H1 (cell line): Measurements from ENCODE around the gene TRAM1L1. TPM values are rescaled to one million over a fixed set of nuclear protein-coding genes. Genes with fewer than 3 reads are reported as not detected.

Source experiments
- CTCF ChIA-PET: fragments of 300-600 bp; sonication (Branson Sonifier 250); formaldehyde crosslinking; loops from one replicate; lab custom pipeline; 2021; ENCODE audit not compliant: partially characterized antibody; lab: Charles Lee
- POLR2A ChIA-PET: fragments of 300-600 bp; sonication (Branson Sonifier 250); formaldehyde crosslinking; loops from one replicate; lab custom pipeline; 2021; ENCODE audit warnings: inconsistent platforms; ENCODE audit not compliant: partially characterized antibody; lab: Charles Lee
- DNase-seq, 2 experiments: peaks; one replicate each; pipeline versions ENCODE4 v3.0.0 to v3.0.0-alpha.2; 2010 to 2022; ENCODE audit warnings: low spot score in 2 of 2, low read depth in 1 of 2, mixed read lengths in 1 of 2
- FAIRE-seq: peaks from 2 replicates; lab custom pipeline; 2011; peaks lifted over from hg19 to GRCh38; lab: Jason Lieb, UNC
- H2AFZ ChIP-seq: 2 replicates; pipeline ENCODE4 v1.8.1; 2012; ENCODE audit warnings: low read length, inconsistent platforms
- H2AK5ac ChIP-seq: 2 replicates; pipeline ENCODE4 v1.6.1; 2013; ENCODE audit warnings: low read depth, low read length
- H2BK120ac ChIP-seq: replicated peaks from 2 replicates; pipeline ENCODE3; 2013; ENCODE audit warnings: low read depth, low read length, inconsistent platforms
- H2BK12ac ChIP-seq: 2 replicates; pipeline ENCODE4 v1.6.1; 2013; ENCODE audit warnings: low read depth, low read length
- H2BK15ac ChIP-seq: 2 replicates; pipeline ENCODE4 v1.6.1; 2013; ENCODE audit warnings: low read length
- H2BK20ac ChIP-seq: 2 replicates; pipeline ENCODE4 v1.6.1; 2013; ENCODE audit warnings: low read length
- H2BK5ac ChIP-seq: 2 replicates; pipeline ENCODE4 v1.6.1; 2013; ENCODE audit warnings: low read depth, low read length
- H3K14ac ChIP-seq: 2 replicates; pipeline ENCODE4 v1.6.1; 2013; ENCODE audit warnings: inconsistent platforms; ENCODE audit not compliant: insufficient read length
- H3K18ac ChIP-seq: 2 replicates; pipeline ENCODE4 v1.6.1; 2013; ENCODE audit warnings: low read length; ENCODE audit errors: extremely low read depth
- H3K23ac ChIP-seq: 2 replicates; pipeline ENCODE4 v1.6.1; 2013; ENCODE audit warnings: inconsistent platforms; ENCODE audit not compliant: insufficient read length
- H3K23me2 ChIP-seq: 2 replicates; pipeline ENCODE4 v1.6.1; 2013; ENCODE audit warnings: low read depth, low read length
- H3K27ac ChIP-seq: 2 replicates; pipeline ENCODE4 v1.6.1; 2011; ENCODE audit warnings: low read depth, low read length, inconsistent platforms
- H3K27me3 ChIP-seq, 4 experiments: replicated peaks in 1 of 4; 1 replicate in 1 of 4; 2 replicates in 3 of 4; pipeline versions ENCODE4 v1.6.1 to v1.8.1; 2011 to 2013; ENCODE audit warnings: low read length in 3 of 4, mild to moderate bottlenecking in 3 of 4, inconsistent platforms in 2 of 4, mixed read lengths in 2 of 4, moderate library complexity in 1 of 4; ENCODE audit not compliant: control insufficient read depth in 3 of 4, insufficient read depth in 3 of 4; ENCODE audit errors: extremely low read depth in 1 of 4
- H3K36me3 ChIP-seq, 4 experiments: 2 replicates each; pipeline versions ENCODE4 v1.6.1 to v1.8.1; 2011 to 2013; ENCODE audit warnings: mild to moderate bottlenecking in 4 of 4, low read length in 3 of 4, moderate library complexity in 2 of 4, control low read depth in 1 of 4, inconsistent platforms in 1 of 4; ENCODE audit not compliant: insufficient read depth in 4 of 4, control insufficient read depth in 2 of 4
- H3K4ac ChIP-seq: replicated peaks from 2 replicates; pipeline ENCODE3; 2013; ENCODE audit warnings: low read length, low read depth, mixed read lengths, inconsistent platforms; ENCODE audit not compliant: insufficient read length
- H3K4me1 ChIP-seq, 4 experiments: replicated peaks in 1 of 4; 1 replicate in 1 of 4; 2 replicates in 3 of 4; pipeline versions ENCODE4 v1.6.1 to v1.8.1; 2011 to 2013; ENCODE audit warnings: low read length in 3 of 4, inconsistent platforms in 2 of 4, mixed read lengths in 1 of 4; ENCODE audit not compliant: insufficient read depth in 4 of 4, control insufficient read depth in 3 of 4
- H3K4me2 ChIP-seq, 2 experiments: 2 replicates each; pipeline versions ENCODE4 v1.6.1 to v1.8.1; 2011 to 2013; ENCODE audit warnings: low read depth in 2 of 2, low read length in 2 of 2, control low read depth in 1 of 2, inconsistent platforms in 1 of 2, mild to moderate bottlenecking in 1 of 2; ENCODE audit not compliant: insufficient read depth in 1 of 2
- H3K4me3 ChIP-seq, 4 experiments: fragments of 200-600, 300-600 bp in 1 of 4; sonication (generic), shearing (Covaris generic), sonication (Bioruptor Twin) in 1 of 4; 2 replicates each; pipeline versions ENCODE4 v1.5.1 to v1.8.1; 2011 to 2016; ENCODE audit warnings: low read length in 4 of 4, low read depth in 3 of 4, control low read depth in 2 of 4, inconsistent platforms in 2 of 4, mild to moderate bottlenecking in 2 of 4, mixed read lengths in 1 of 4, moderate library complexity in 1 of 4; ENCODE audit not compliant: insufficient read depth in 2 of 4; ENCODE audit errors: extremely low read depth in 1 of 4
- H3K56ac ChIP-seq: replicated peaks from 2 replicates; pipeline ENCODE3; 2013; ENCODE audit warnings: low read depth, mild to moderate bottlenecking, mixed read lengths, low read length, inconsistent platforms; ENCODE audit not compliant: insufficient read length
- H3K79me1 ChIP-seq: 2 replicates; pipeline ENCODE4 v1.6.1; 2013; ENCODE audit warnings: low read depth, low read length, control low read depth
- H3K79me2 ChIP-seq, 2 experiments: 2 replicates each; pipeline versions ENCODE4 v1.6.1 to v1.8.1; 2012 to 2013; ENCODE audit warnings: low read length in 2 of 2, mild to moderate bottlenecking in 2 of 2, inconsistent platforms in 1 of 2; ENCODE audit not compliant: insufficient read depth in 2 of 2, control insufficient read depth in 1 of 2
- H3K9ac ChIP-seq, 4 experiments: replicated peaks in 1 of 4; 1 replicate in 1 of 4; 2 replicates in 3 of 4; pipeline versions ENCODE4 v1.6.1 to v1.8.1; 2011 to 2013; ENCODE audit warnings: low read depth in 3 of 4, low read length in 3 of 4, control low read depth in 2 of 4, mild to moderate bottlenecking in 2 of 4, moderate library complexity in 2 of 4, inconsistent platforms in 1 of 4; ENCODE audit errors: extremely low read depth in 1 of 4
- H3K9me3 ChIP-seq, 2 experiments: 2 replicates each; pipeline versions ENCODE4 v1.6.1 to v1.8.1; 2012 to 2013; ENCODE audit warnings: mild to moderate bottlenecking in 2 of 2, moderate library complexity in 2 of 2, control low read depth in 1 of 2, inconsistent platforms in 1 of 2, low read depth in 1 of 2, low read length in 1 of 2, mixed read lengths in 1 of 2; ENCODE audit not compliant: insufficient read depth in 2 of 2
- H4K20me1 ChIP-seq, 2 experiments: replicated peaks in 1 of 2; 2 replicates each; pipeline versions ENCODE3 to v1.8.1; 2011 to 2013; ENCODE audit warnings: inconsistent platforms in 2 of 2, low read length in 2 of 2, mild to moderate bottlenecking in 1 of 2; ENCODE audit not compliant: insufficient read depth in 2 of 2, control insufficient read depth in 1 of 2
- H4K5ac ChIP-seq: 2 replicates; pipeline ENCODE4 v1.6.1; 2013; ENCODE audit warnings: low read length, low read depth, mixed read lengths, inconsistent platforms; ENCODE audit not compliant: insufficient read length
- H4K8ac ChIP-seq: 2 replicates; pipeline ENCODE4 v1.8.0; 2013; ENCODE audit warnings: mild to moderate bottlenecking, moderate library complexity, low read length, inconsistent platforms; ENCODE audit not compliant: insufficient read depth; ENCODE audit errors: extremely low read depth
- H4K91ac ChIP-seq: replicated peaks from 2 replicates; pipeline ENCODE3; 2013; ENCODE audit warnings: low read length, mixed read lengths, inconsistent platforms; ENCODE audit not compliant: insufficient read length
- CBX5 ChIP-seq: fragments of 300-800, 300-1000 bp; sonication (generic); IDR thresholded peaks from 2 replicates; pipeline ENCODE4 v1.7.1; 2016; ENCODE audit warnings: antibody characterized with exemption, low read length, low read depth
- CTBP2 ChIP-seq: IDR thresholded peaks from 2 replicates; pipeline ENCODE4 v1.7.0; 2011; ENCODE audit warnings: borderline replicate concordance, mild to moderate bottlenecking, moderate library complexity, mixed read lengths, low read length; ENCODE audit not compliant: insufficient read depth, insufficient read length
- EP300 ChIP-seq, 2 experiments: IDR thresholded peaks; 1 replicate in 1 of 2; 2 replicates in 1 of 2; pipeline ENCODE4 v1.6.1; 2011 to 2012; ENCODE audit warnings: low read depth in 2 of 2, low read length in 2 of 2, mild to moderate bottlenecking in 2 of 2, borderline replicate concordance in 1 of 2, inconsistent platforms in 1 of 2, moderate library complexity in 1 of 2
- HDAC2 ChIP-seq, 2 experiments: fragments of 300-600 bp in 1 of 2; sonication (generic) in 1 of 2; IDR thresholded peaks; 2 replicates each; pipeline ENCODE4 v1.6.1; 2011 to 2012; ENCODE audit warnings: low read depth in 2 of 2, low read length in 2 of 2, mild to moderate bottlenecking in 2 of 2, moderate library complexity in 2 of 2, borderline replicate concordance in 1 of 2, inconsistent platforms in 1 of 2
- KDM4A ChIP-seq: IDR thresholded peaks from one replicate; pipeline ENCODE4 v1.7.1; 2012; ENCODE audit warnings: low read depth, mild to moderate bottlenecking, moderate library complexity, low read length, inconsistent platforms; ENCODE audit not compliant: severe bottlenecking
- MAFK ChIP-seq: IDR thresholded peaks from 2 replicates; pipeline ENCODE4 v1.6.1; 2012; ENCODE audit warnings: low read depth, mild to moderate bottlenecking, improper control_type of control experiment, low read length
- POLR2AphosphoS5 ChIP-seq: IDR thresholded peaks from 2 replicates; pipeline ENCODE4 v1.6.1; 2011; ENCODE audit warnings: low read depth, low read length
- RBBP5 ChIP-seq: IDR thresholded peaks from 2 replicates; pipeline ENCODE4 v1.7.1; 2012; ENCODE audit warnings: low read depth, mild to moderate bottlenecking, inconsistent platforms, low read length, moderate library complexity, borderline replicate concordance
- RXRA ChIP-seq: IDR thresholded peaks from 2 replicates; pipeline ENCODE4 v1.6.1; 2011; ENCODE audit warnings: low read depth, mild to moderate bottlenecking, low read length, moderate library complexity; ENCODE audit not compliant: insufficient read depth
- SAP30 ChIP-seq: fragments of 300-600 bp; sonication (generic); IDR thresholded peaks from 2 replicates; pipeline ENCODE4 v1.7.1; 2012; ENCODE audit warnings: low read length, moderate library complexity, mild to moderate bottlenecking, inconsistent platforms; ENCODE audit not compliant: insufficient read depth, insufficient replicate concordance
- SIN3A ChIP-seq, 2 experiments: IDR thresholded peaks in 1 of 2; conservative IDR thresholded peaks in 1 of 2; 2 replicates each; pipeline ENCODE4 v1.6.1; 2011 to 2012; ENCODE audit warnings: low read length in 2 of 2, improper control_type of control experiment in 1 of 2, low read depth in 1 of 2, mild to moderate bottlenecking in 1 of 2
- SP4 ChIP-seq: IDR thresholded peaks from 2 replicates; pipeline ENCODE4 v1.6.1; 2012; ENCODE audit warnings: low read length, inconsistent platforms
- WGBS, 2 experiments: shearing (Covaris generic) in 1 of 2; methylation state at CpG; one replicate each; pipeline versions ENCODE4 v1.1.6 to v1.1.7; 2013 to 2015; ENCODE audit warnings: low lambda C conversion rate in 2 of 2, mixed read lengths in 2 of 2, inconsistent platforms in 1 of 2, low coverage in 1 of 2, missing lambda C conversion rate in 1 of 2; ENCODE audit not compliant: insufficient replicate concordance in 2 of 2, insufficient coverage in 1 of 2, insufficient read length in 1 of 2; ENCODE audit errors: extremely low coverage in 1 of 2, missing lambda C conversion rate in 1 of 2; 5-methylcytosine and 5-hydroxymethylcytosine counted together
- polyA plus RNA-seq, 7 experiments: library from polyadenylated mRNA; depleted of rRNA in 3 of 7; stranded (reverse) in 5 of 7; unstranded in 2 of 7; fragments of >200 nt in 5 of 7; fragments of 200-250 nt in 2 of 7; gene quantifications; 1 replicate in 5 of 7; 2 replicates in 1 of 7; 4 replicates in 1 of 7; pipeline versions ENCODE4 v1.2.1 to v1.2.3, GENCODE V29; 2011 to 2013; ENCODE audit warnings: missing spikeins in 2 of 7, mixed read lengths in 2 of 7
- total RNA-seq: library from RNA; stranded (reverse); fragmentation: NEBNext Ultra II Directional; extraction: Animal tissue kit (Norgen Biotek cat#: 25700); gene quantifications from 2 replicates; pipeline ENCODE4 v1.2.1, GENCODE V29; 2021

Gene TRAM1L1
- total and polyA plus RNA-seq, 2 of the 8 experiments (the other 6 are each of a cell fraction or from before 2014, with no cell fraction given) = 0.94 to 1.5 TPM

DNA sequence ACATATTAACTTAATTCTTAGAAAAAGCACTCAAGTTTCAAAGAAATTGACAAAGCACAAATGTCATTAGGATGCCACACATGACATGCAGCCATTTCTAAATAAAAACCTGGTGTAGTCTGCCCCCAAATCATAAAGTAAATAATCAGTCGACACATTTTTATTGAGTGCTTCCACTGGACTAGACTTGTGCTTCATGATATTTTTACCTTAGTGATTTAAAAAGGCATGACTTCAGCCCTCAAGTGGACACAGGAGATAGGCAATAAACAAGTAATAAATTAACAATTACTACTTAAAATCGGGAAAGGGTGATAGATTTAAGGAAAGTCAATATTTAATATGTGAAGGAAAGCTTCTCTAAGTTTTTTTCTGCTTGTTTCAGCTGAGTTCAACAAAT, 7.6 kb downstream of the TRAM1L1 start:
- H3K27ac ChIP-seq = no peak overlapping the region
- no peak overlapping the region for H3K18ac ChIP-seq
- H3K27me3 ChIP-seq = no peaks in the 10 kb centered on the region
- no peak overlapping the region for H2AFZ ChIP-seq
- no peak overlapping the region for H4K5ac ChIP-seq
- H3K79me1 ChIP-seq = no peaks in the 10 kb centered on the region
- H3K9ac ChIP-seq = no peak overlapping the region
- no peak overlapping the region for H2BK120ac ChIP-seq
- CTCF ChIA-PET = interaction anchor here (1.2 kb wide), 1 partner anchor 9 kb away, joined by 3 read pairs; no protein-coding TSS in a partner anchor
- WGBS, 2 experiments = 91% methylated on average over 2 of the region's 2 CpGs; no CpG with 5 or more reads in 1 of the 2 experiments
- no peak for FAIRE-seq
- no peak overlapping the region for H2BK5ac ChIP-seq
- no peak overlapping the region for H3K14ac ChIP-seq
- no peak overlapping the region for H3K4me2 ChIP-seq
- no peaks in the 10 kb centered on the region for H3K23me2 ChIP-seq
- H3K4ac ChIP-seq = no peak overlapping the region
- H2BK15ac ChIP-seq = no peak overlapping the region
- no peaks in the 10 kb centered on the region for H3K79me2 ChIP-seq
- H2AK5ac ChIP-seq = no peak overlapping the region
- POLR2A ChIA-PET = no interaction called here
- peaks cover 0 to 4% of the 10 kb centered on the region in 2 experiments; a peak in 1 of 4 replicates for H3K9me3 ChIP-seq
- no peak overlapping the region for H4K8ac ChIP-seq
- peaks cover 0 to 2% (median 0%) of the 10 kb centered on the region in 4 experiments; a peak in 1 of 8 replicates for H3K36me3 ChIP-seq
- peaks cover 0 to 2% (median 0%) of the 10 kb centered on the region in 4 experiments; a peak in 1 of 7 replicates for H3K4me1 ChIP-seq
- H2BK20ac ChIP-seq = no peak overlapping the region
- no peak overlapping the region for H4K91ac ChIP-seq
- no peak overlapping the region for H3K4me3 ChIP-seq
- no peak for DNase-seq
- no peak overlapping the region for H3K56ac ChIP-seq
- no peak overlapping the region for H2BK12ac ChIP-seq
- H4K20me1 ChIP-seq = no peaks in the 10 kb centered on the region
- H3K23ac ChIP-seq = no peak overlapping the region
- no peak for TF ChIP-seq SP4
- TF ChIP-seq RBBP5 = no peak
- no peak for TF ChIP-seq HDAC2 (IDR thresholded peaks at IDR 0.05; ENCODE audit: borderline replicate concordance in 1 of 2, low read depth in 2 of 2, low read length in 2 of 2)
- no peak for TF ChIP-seq EP300 (IDR thresholded peaks at IDR 0.05; ENCODE audit: borderline replicate concordance in 1 of 2, low read depth in 2 of 2, low read length in 2 of 2)
- TF ChIP-seq SIN3A (conservative IDR thresholded peaks at IDR 0.05 in 1 of 2, IDR thresholded peaks at IDR 0.05 in 1 of 2; ENCODE audit: low read depth in 1 of 2, low read length in 2 of 2) = no peak
- no peak for TF ChIP-seq SAP30
- no peak for TF ChIP-seq POLR2AphosphoS5
- TF ChIP-seq CTBP2 = no peak
- no peak for TF ChIP-seq CBX5
- TF ChIP-seq KDM4A = no peak
- TF ChIP-seq MAFK = no peak
- no peak for TF ChIP-seq RXRA
